ENCODE results near the gene MMP7. TPM values are rescaled to one million over a fixed set of nuclear protein-coding genes. Genes with fewer than 3 reads are reported as not detected.

The MMP7 gene
- total and polyA plus RNA-seq, 4 donors = 0.99 to 1.8 (median 1.4) TPM; not detected in 1

- no peak for DNase-seq (ENCODE audit: low spot score)
- TF ChIP-seq EGR1 (IDR thresholded peaks at IDR 0.05; ENCODE audit: low read depth in 2 of 2) = no peak
- no peak for TF ChIP-seq HNF4G (IDR thresholded peaks at IDR 0.05)
- no peak for TF ChIP-seq RXRA (IDR thresholded peaks at IDR 0.05)
- TF ChIP-seq FOXA2 (IDR thresholded peaks at IDR 0.05) = no peak
- TF ChIP-seq TAF1 (conservative IDR thresholded peaks at IDR 0.05) = no peak
- TF ChIP-seq ATF3 (IDR thresholded peaks at IDR 0.05) = no peak
- no peak for TF ChIP-seq YY1 (IDR thresholded peaks at IDR 0.05)
- TF ChIP-seq MAX (IDR thresholded peaks at IDR 0.05) = no peak
- no peak for TF ChIP-seq FOXA1 (IDR thresholded peaks at IDR 0.05)
- no peak for TF ChIP-seq NR2F2 (IDR thresholded peaks at IDR 0.05)
- TF ChIP-seq GABPA (IDR thresholded peaks at IDR 0.05 in 1 of 2, conservative IDR thresholded peaks at IDR 0.05 in 1 of 2) = no peak
- no peak for TF ChIP-seq JUND (IDR thresholded peaks at IDR 0.05)
- Histone ChIP-seq H3K9ac (ENCODE audit: low read depth in 1 of 2, low read length in 2 of 2) (no peak overlapping the region), H3K27me3 (ENCODE audit: control insufficient read depth in 4 of 4, insufficient read depth in 4 of 4, low read length in 3 of 4) (no peaks in the 10 kb centered on the region), H3K4me3 (ENCODE audit: low read depth in 1 of 3, low read length in 3 of 3) (no peak overlapping the region), H3K36me3 (ENCODE audit: control insufficient read depth in 4 of 4, insufficient read depth in 3 of 4, low read depth in 1 of 4, low read length in 3 of 4) (no peaks in the 10 kb centered on the region), H3K9me3 (ENCODE audit: control insufficient read depth in 4 of 4, low read length in 3 of 4) (peaks cover 0 to 7% (median 2%) of the 10 kb centered on the region in 4 donors), H3K4me1 (ENCODE audit: control insufficient read depth in 4 of 4, insufficient read depth in 4 of 4, low read length in 3 of 4) (no peaks in the 10 kb centered on the region), H3K27ac (ENCODE audit: low read depth in 1 of 2, low read length in 2 of 2) (no peak overlapping the region)
- 86% methylated on average over 2 of the region's 2 CpGs for WGBS
These were observed 33.6 kb upstream of the MMP7 start for GRCh38 chr11:102564110-102564509.

- Histone ChIP-seq H3K4me3 (ENCODE audit: low read depth in 1 of 3, low read length in 3 of 3) (no peak overlapping the region), H3K27ac (ENCODE audit: low read depth in 1 of 2, low read length in 2 of 2) (no peak overlapping the region), H3K4me1 (ENCODE audit: control insufficient read depth in 4 of 4, insufficient read depth in 4 of 4, low read length in 3 of 4) (no peaks in the 10 kb centered on the region), H3K27me3 (ENCODE audit: control insufficient read depth in 4 of 4, insufficient read depth in 4 of 4, low read length in 3 of 4) (no peaks in the 10 kb centered on the region), H3K36me3 (ENCODE audit: control insufficient read depth in 4 of 4, insufficient read depth in 3 of 4, low read depth in 1 of 4, low read length in 3 of 4) (no peaks in the 10 kb centered on the region), H3K9me3 (ENCODE audit: control insufficient read depth in 4 of 4, low read length in 3 of 4) (peaks cover 0 to 7% (median 2%) of the 10 kb centered on the region in 4 donors), H3K9ac (ENCODE audit: low read depth in 1 of 2, low read length in 2 of 2) (no peak overlapping the region)
- TF ChIP-seq EGR1 (IDR thresholded peaks at IDR 0.05; ENCODE audit: low read depth in 2 of 2) = no peak
- no peak for TF ChIP-seq MAX (IDR thresholded peaks at IDR 0.05)
- TF ChIP-seq NR2F2 (IDR thresholded peaks at IDR 0.05) = no peak
- no peak for TF ChIP-seq CTCF (IDR thresholded peaks at IDR 0.05; ENCODE audit: low read depth, low read length, missing input control)
- DNase-seq (ENCODE audit: low spot score) = no peak
These were observed 31.1 kb upstream of the MMP7 start for GRCh38 chr11:102561636-102562035.

GRCh38 chr11:102560555-102561011 lies 30.0 kb upstream of the MMP7 start:
- DNase-seq (ENCODE audit: low spot score) = no peak
- H3K27me3 ChIP-seq (ENCODE audit: control insufficient read depth in 4 of 4, insufficient read depth in 4 of 4, low read length in 3 of 4) = no peaks in the 10 kb centered on the region
- H3K4me1 ChIP-seq (ENCODE audit: control insufficient read depth in 4 of 4, insufficient read depth in 4 of 4, low read length in 3 of 4) = no peaks in the 10 kb centered on the region
- 60% methylated on average over 6 of the region's 6 CpGs for WGBS
- H3K36me3 ChIP-seq (ENCODE audit: control insufficient read depth in 4 of 4, insufficient read depth in 3 of 4, low read depth in 1 of 4, low read length in 3 of 4) = no peaks in the 10 kb centered on the region
- H3K27ac ChIP-seq (ENCODE audit: low read depth in 1 of 2, low read length in 2 of 2) = no peak overlapping the region
- H3K9ac ChIP-seq (ENCODE audit: low read depth in 1 of 2, low read length in 2 of 2) = no peak overlapping the region
- no peak overlapping the region for H3K4me3 ChIP-seq (ENCODE audit: low read depth in 1 of 3, low read length in 3 of 3)
- H3K9me3 ChIP-seq (ENCODE audit: control insufficient read depth in 4 of 4, low read length in 3 of 4) = no peaks in the 10 kb centered on the region
- TF ChIP-seq HNF4G (IDR thresholded peaks at IDR 0.05) (no peak), RAD21 (IDR thresholded peaks at IDR 0.05) (no peak), RXRA (IDR thresholded peaks at IDR 0.05) (no peak), JUND (IDR thresholded peaks at IDR 0.05) (no peak), FOXA2 (IDR thresholded peaks at IDR 0.05) (no peak), HNF4A (conservative IDR thresholded peaks at IDR 0.05) (no peak), EGR1 (IDR thresholded peaks at IDR 0.05; ENCODE audit: low read depth in 2 of 2) (no peak), GABPA (IDR thresholded peaks at IDR 0.05 in 1 of 2, conservative IDR thresholded peaks at IDR 0.05 in 1 of 2) (no peak), REST (IDR thresholded peaks at IDR 0.05) (no peak), CTCF (IDR thresholded peaks at IDR 0.05; ENCODE audit: low read depth, low read length, missing input control) (no peak), TAF1 (conservative IDR thresholded peaks at IDR 0.05) (no peak), ATF3 (IDR thresholded peaks at IDR 0.05) (no peak), SP1 (IDR thresholded peaks at IDR 0.05) (no peak)
